NT2/D1 (cell line): Measurements from ENCODE around the gene HAUS5.
"Not testable (repeated sequence)": the region's sequence is repeated elsewhere in the genome, so short reads cannot be mapped to it uniquely, and the experiment has no call there.

ENCODE experiments used
- DNase-seq: peaks from one replicate; pipeline ENCODE4 v3.0.0-alpha.2; 2011; ENCODE audit warnings: low read depth, low spot score
- H3K27me3 ChIP-seq: 2 replicates; pipeline ENCODE4 v1.6.0; 2011; ENCODE audit warnings: mild to moderate bottlenecking; ENCODE audit not compliant: insufficient read length, insufficient read depth
- H3K36me3 ChIP-seq: 2 replicates; pipeline ENCODE4 v1.6.1; 2011; ENCODE audit warnings: mild to moderate bottlenecking, low read length, mixed read lengths; ENCODE audit not compliant: insufficient read depth, insufficient read length
- H3K4me1 ChIP-seq: 2 replicates; pipeline ENCODE4 v1.5.1; 2011; ENCODE audit not compliant: insufficient read depth, insufficient read length
- H3K4me3 ChIP-seq: 2 replicates; pipeline ENCODE4 v1.5.1; 2011; ENCODE audit warnings: low read depth; ENCODE audit not compliant: insufficient read length
- H3K9ac ChIP-seq: 2 replicates; pipeline ENCODE4 v1.6.0; 2011; ENCODE audit warnings: low read depth; ENCODE audit not compliant: insufficient read length
- H3K9me3 ChIP-seq: 2 replicates; pipeline ENCODE4 v1.5.1; 2011; ENCODE audit warnings: mild to moderate bottlenecking, low read length; ENCODE audit not compliant: insufficient read depth
- SUZ12 ChIP-seq: IDR thresholded peaks from 2 replicates; pipeline ENCODE4 v1.6.1; 2011; ENCODE audit not compliant: insufficient read length, insufficient read depth; ENCODE audit errors: extremely low read depth
- YY1 ChIP-seq: IDR thresholded peaks from 2 replicates; pipeline ENCODE4 v1.6.1; 2011; ENCODE audit not compliant: insufficient read length, insufficient read depth
- ZNF274 ChIP-seq: IDR thresholded peaks from 2 replicates; pipeline ENCODE4 v1.6.1; 2011; ENCODE audit warnings: mild to moderate bottlenecking, low read depth, low read length

HAUS5 gene

DNA sequence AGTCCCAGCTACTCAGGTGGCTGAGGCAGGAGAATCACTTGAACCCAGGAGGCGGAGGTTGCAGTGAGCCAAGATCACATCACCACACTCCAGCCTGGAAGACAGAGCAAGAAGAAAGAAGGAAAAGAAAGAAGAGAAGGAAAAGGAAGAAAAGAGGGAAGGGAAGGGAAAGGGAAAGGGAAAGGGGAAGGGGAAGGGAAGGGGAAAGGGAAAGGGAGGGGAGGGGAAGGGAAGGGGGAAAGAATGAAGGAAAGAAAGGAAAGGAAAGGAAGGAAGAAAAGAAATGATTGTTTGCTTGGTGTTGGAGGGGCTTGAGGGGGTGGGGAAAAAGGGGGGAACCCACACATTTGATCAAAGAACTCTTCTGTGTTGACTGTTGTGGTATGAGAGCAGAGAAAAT lies 16.6 kb upstream of the HAUS5 start:
- no peaks in the 10 kb centered on the region for H3K9me3 ChIP-seq
- no peak for TF ChIP-seq ZNF274
- TF ChIP-seq SUZ12: no peak
- no peak overlapping the region for H3K9ac ChIP-seq
- DNase-seq: no peak
- no peaks in the 10 kb centered on the region for H3K27me3 ChIP-seq
- no peak overlapping the region for H3K4me3 ChIP-seq
- no peaks in the 10 kb centered on the region for H3K36me3 ChIP-seq
- no peaks in the 10 kb centered on the region for H3K4me1 ChIP-seq

DNA sequence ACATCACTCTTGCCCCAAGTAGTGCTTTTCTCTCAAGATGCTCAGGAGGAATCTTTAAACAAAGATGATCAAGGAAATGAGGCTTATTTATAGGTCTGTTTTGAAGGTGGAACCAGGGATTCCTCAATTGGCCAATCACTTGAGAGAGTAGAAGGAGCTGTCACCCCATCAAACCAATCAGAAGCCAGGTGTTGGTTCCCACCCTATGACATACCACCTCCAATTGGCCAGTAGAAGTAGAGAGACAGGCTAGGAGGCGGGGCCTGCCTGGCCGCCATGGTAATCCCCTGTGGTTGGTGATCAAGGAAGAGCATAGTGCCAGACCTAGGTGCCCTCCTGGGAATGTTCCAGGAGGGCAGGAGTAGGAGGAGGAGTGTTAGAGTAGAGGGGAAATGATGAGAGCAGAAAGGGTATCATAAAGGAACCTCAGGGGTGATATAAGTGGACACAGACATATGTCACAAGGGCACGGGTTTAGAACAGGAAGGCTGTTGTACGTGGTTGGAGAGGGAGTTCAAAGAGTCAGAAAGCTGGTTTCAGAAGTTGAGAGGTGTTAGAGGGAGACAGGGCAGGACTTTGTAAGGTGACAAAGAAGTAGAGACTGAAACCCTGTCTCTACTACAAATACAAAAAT lies 16.1 kb upstream of the HAUS5 start:
- Histone ChIP-seq H3K9ac (no peak overlapping the region), H3K27me3 (no peaks in the 10 kb centered on the region), H3K4me1 (no peaks in the 10 kb centered on the region), H3K36me3 (no peaks in the 10 kb centered on the region), H3K9me3 (no peaks in the 10 kb centered on the region), H3K4me3 (no peak overlapping the region)
- no peak for TF ChIP-seq SUZ12
- TF ChIP-seq YY1: no peak
- no peak for TF ChIP-seq ZNF274
- DNase-seq: no peak

DNA sequence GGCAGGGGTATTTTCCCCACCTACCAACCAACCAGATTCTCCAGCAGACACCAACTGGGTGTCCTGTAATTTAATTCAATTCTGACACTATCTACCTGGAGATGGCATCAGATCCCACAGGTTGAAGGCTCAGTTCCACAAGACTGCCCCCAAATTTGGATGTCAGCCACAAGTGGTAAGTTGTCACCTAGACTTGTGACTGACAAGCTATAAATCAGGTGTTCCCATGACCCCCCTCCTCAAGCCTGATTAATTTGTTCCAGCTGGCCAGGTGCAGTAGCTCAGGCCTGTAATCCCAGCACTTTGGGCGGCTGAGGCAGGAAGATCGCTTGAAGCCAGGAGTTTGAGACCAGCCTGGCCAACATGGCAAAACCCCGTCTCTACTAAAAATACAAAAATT lies 10.6 kb upstream of the HAUS5 start:
- no peak for TF ChIP-seq SUZ12
- TF ChIP-seq ZNF274: no peak
- no peak for TF ChIP-seq YY1
- peaks cover 3% of the 10 kb centered on the region for H3K27me3 ChIP-seq

DNA sequence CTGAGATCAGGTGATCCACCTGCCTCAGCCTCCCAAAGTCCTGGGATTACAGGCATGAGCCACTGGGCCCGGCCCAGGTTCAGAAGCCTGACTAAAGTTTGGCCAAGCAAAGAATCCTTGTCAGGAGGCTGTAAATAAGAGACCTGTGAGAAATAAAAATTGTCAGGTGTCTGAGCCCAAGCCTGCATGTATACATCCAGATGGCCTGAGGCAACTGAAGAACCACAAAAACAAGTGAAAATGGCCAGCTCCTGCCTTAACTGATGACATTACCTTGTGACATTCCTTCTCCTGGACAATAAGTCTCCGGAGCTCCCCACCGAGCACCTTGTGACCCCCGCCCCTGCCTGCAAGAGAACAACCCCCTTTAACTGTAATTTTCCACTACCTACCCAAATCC lies 8.1 kb upstream of the HAUS5 start:
- not testable (repeated sequence) for H3K27me3 ChIP-seq, H3K36me3 ChIP-seq, H3K4me3 ChIP-seq, H3K9ac ChIP-seq, DNase-seq, H3K4me1 ChIP-seq
- H3K9me3 ChIP-seq: peaks cover 29% of the 10 kb centered on the region; the same call in 1 of the 2 replicates

More for the DNA sequence above, 10.6 kb upstream of the HAUS5 start:
- H3K4me3 ChIP-seq: no peak overlapping the region
- no peak for DNase-seq
- no peaks in the 10 kb centered on the region for H3K4me1 ChIP-seq
- H3K36me3 ChIP-seq: no peaks in the 10 kb centered on the region
- peaks cover 13% of the 10 kb centered on the region; the same call in 1 of the 2 replicates for H3K9me3 ChIP-seq
- H3K9ac ChIP-seq: no peak overlapping the region

DNA sequence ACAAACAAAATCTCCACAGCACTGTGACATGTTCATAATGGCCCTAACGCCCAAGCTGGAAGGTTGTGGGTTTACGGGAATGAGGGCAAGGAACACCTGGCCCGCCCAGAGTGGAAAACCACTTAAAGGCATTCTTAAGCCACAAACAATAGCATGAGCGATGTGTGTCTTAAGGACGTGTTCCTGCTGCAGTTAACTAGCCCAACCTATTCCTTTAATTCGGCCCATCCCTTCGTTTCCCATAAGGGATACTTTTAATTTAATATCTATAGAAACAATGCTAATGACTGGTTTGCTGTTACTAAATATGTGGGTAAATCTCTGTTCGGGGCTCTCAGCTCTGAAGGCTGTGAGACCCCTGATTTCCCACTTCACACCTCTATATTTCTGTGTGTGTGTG lies 5.4 kb upstream of the HAUS5 start:
- not testable (repeated sequence) for H3K36me3 ChIP-seq, H3K4me1 ChIP-seq, H3K27me3 ChIP-seq, DNase-seq, H3K4me3 ChIP-seq, H3K9ac ChIP-seq
- peaks cover 29% of the 10 kb centered on the region; the same call in 1 of the 2 replicates for H3K9me3 ChIP-seq

DNA sequence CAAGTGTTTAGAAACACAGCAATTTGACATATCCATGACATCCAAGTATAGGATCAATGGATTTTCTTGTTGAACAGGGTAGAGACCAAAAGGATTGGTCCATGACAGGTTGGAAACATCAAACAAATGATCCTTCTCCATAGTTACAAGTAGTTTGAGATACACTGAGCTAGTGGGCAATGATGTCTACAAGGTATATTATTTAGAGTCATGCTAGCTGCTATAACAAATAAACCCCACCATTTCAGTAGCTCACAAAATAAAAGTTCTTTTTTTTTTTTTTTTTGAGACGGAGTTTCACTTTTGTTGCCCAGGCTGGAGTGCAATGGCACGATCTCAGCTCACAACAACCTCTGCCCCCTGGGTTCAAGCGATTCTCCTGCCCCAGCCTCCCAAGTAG lies 4.9 kb upstream of the HAUS5 start:
- Histone ChIP-seq H3K4me1 (no peaks in the 10 kb centered on the region), H3K27me3 (peaks cover 6% of the 10 kb centered on the region), H3K9me3 (peaks cover 29% of the 10 kb centered on the region; the same call in 1 of the 2 replicates), H3K9ac (no peak overlapping the region), H3K36me3 (no peaks in the 10 kb centered on the region), H3K4me3 (no peak overlapping the region)
- DNase-seq: no peak
- TF ChIP-seq YY1: no peak
- TF ChIP-seq SUZ12: no peak
- no peak for TF ChIP-seq ZNF274

DNA sequence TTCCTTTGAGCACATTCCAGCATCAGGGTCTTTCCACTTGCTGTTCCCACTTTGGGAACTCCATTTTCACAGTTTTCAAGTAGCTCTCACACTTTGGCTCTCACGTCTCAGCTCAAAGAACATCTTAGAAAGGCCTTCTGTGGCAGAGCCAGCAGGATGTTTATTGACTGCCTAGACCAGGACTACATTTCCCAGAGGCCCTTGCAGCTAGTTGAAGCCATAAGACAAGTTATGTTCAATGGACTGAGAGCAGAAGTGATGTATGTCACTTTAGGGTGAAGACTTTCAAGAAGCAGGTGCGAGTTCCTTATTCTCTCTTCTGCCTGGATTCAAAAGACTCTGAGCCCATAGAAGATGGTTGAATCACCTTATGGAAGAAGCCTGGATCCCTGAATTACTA lies 4.3 kb upstream of the HAUS5 start:
- Histone ChIP-seq H3K9me3 (peaks cover 29% of the 10 kb centered on the region; the same call in 1 of the 2 replicates), H3K4me3 (no peak overlapping the region), H3K4me1 (no peaks in the 10 kb centered on the region), H3K36me3 (no peaks in the 10 kb centered on the region), H3K27me3 (peaks cover 6% of the 10 kb centered on the region), H3K9ac (no peak overlapping the region)
- no peak for TF ChIP-seq SUZ12
- DNase-seq: no peak

DNA sequence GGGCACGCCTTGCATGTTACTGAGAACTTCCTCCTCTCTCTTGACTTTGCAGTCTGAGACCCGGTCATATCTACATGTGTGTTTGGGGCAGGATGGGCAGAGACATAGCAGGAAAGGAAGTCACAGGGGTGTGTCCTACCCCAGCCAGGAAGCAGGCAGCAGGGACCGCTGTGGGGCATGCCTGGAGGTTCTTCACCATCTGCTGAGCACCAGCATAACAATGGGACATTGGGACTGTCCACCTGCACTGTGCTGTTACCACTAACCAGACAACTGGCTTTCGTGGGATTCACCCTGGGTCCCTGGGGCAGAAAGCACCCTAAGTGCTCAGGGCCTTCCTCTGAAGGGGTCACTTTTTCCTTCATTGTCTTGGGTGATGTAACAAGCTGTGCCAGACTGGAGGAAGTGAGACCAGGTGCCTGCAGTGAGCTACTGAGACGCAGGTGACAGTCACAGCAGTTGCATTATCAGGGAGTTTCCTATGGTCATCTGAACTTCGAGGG lies 2.6 kb upstream of the HAUS5 start:
- Histone ChIP-seq H3K36me3 (peaks cover 8% of the 10 kb centered on the region), H3K4me1 (peaks cover 4% of the 10 kb centered on the region), H3K9me3 (peaks cover 29% of the 10 kb centered on the region; the same call in 1 of the 2 replicates), H3K4me3 (no peak overlapping the region), H3K9ac (no peak overlapping the region), H3K27me3 (peaks cover 6% of the 10 kb centered on the region)
- no peak for DNase-seq
- TF ChIP-seq YY1 (no peak), ZNF274 (no peak), SUZ12 (no peak)
